ENCODE data around the gene DEF6. TPM values are rescaled to one million over a fixed set of nuclear protein-coding genes. Genes with fewer than 3 reads are reported as not detected.
A peak's percentile ranks its signal among the peaks of the same experiment; 100 is the strongest.

Gene DEF6
- total RNA-seq, 1 experiment from 2014 or later = 5.6 TPM

GRCh38 chr6:35298625-35299140, 1.1 kb downstream of the DEF6 start:
- no peak overlapping the region for H2BK5ac ChIP-seq (ENCODE audit: insufficient read length, low read length)
- no peak overlapping the region for H2BK120ac ChIP-seq (ENCODE audit: low read depth, low read length, poor library complexity, severe bottlenecking)
- peak overlapping the region; percentile 5 for H3K4me2 ChIP-seq (ENCODE audit: insufficient read depth, insufficient read length, low read length)
- no peak overlapping the region for H2BK12ac ChIP-seq (ENCODE audit: insufficient read length, low read depth, low read length)
- no peak for DNase-seq
- no peak overlapping the region for H3K4ac ChIP-seq (ENCODE audit: low read depth, low read length)
- no peak overlapping the region for H2BK20ac ChIP-seq (ENCODE audit: low read depth, low read length, poor library complexity, severe bottlenecking)
- no peak overlapping the region for H2AK5ac ChIP-seq (ENCODE audit: insufficient read length, low read length)
- peak overlapping the region in 1 of 2 experiments; percentile 42; a peak in 1 of 5 replicates for H3K4me3 Mint-ChIP-seq
- peaks cover 2% of the 10 kb centered on the region; the same call in 1 of the 2 replicates for H3K4me1 ChIP-seq (ENCODE audit: insufficient read depth, low read length)
- H3K23me2 ChIP-seq (ENCODE audit: insufficient read length, low read depth, low read length, poor library complexity, severe bottlenecking) = no peaks in the 10 kb centered on the region
- no peaks in the 10 kb centered on the region for H3K27me3 ChIP-seq (ENCODE audit: insufficient read depth, low read length)
- H3K9me3 Mint-ChIP-seq = no peaks in the 10 kb centered on the region
- no peaks in the 10 kb centered on the region for H4K20me1 ChIP-seq (ENCODE audit: control insufficient read depth, insufficient read depth, insufficient read length)
- no peak overlapping the region for H3K23ac ChIP-seq (ENCODE audit: insufficient read length, low read depth, low read length)
- peaks cover 20 to 21% of the 10 kb centered on the region in 2 experiments for H3K4me1 Mint-ChIP-seq
- no peak overlapping the region for H2BK15ac ChIP-seq (ENCODE audit: low read depth, low read length)
- no peak overlapping the region for H2AFZ ChIP-seq (ENCODE audit: low read length)
- no peaks in the 10 kb centered on the region for H3K9me3 ChIP-seq (ENCODE audit: control insufficient read depth, low read depth, low read length)
- H3K36me3 Mint-ChIP-seq (ENCODE audit: insufficient read depth in 1 of 3, low read depth in 3 of 3) = peaks cover 0 to 19% (median 19%) of the 10 kb centered on the region in 3 experiments; a peak in 5 of 7 replicates
- H3T11ph ChIP-seq (ENCODE audit: low read length) = no peak overlapping the region
- H3K27me3 Mint-ChIP-seq (ENCODE audit: low read depth) = no peaks in the 10 kb centered on the region; the same call in 1 of the 2 replicates
- H3K9ac ChIP-seq (ENCODE audit: extremely low read depth, insufficient read length, low read length) = no peak overlapping the region
- H3K18ac ChIP-seq (ENCODE audit: insufficient read length, low read depth, low read length) = no peak overlapping the region
- H3K79me1 ChIP-seq (ENCODE audit: insufficient read depth, low read depth, low read length, poor library complexity, severe bottlenecking) = no peaks in the 10 kb centered on the region
- TF ChIP-seq CTCF (conservative IDR thresholded peaks at IDR 0.05) = no peak
- no peak overlapping the region for H3K56ac ChIP-seq (ENCODE audit: insufficient read length, low read depth, low read length)
- H3K79me2 ChIP-seq (ENCODE audit: insufficient read depth, low read length) = no peaks in the 10 kb centered on the region
- WGBS (ENCODE audit: extremely low coverage, insufficient read length, low lambda C conversion rate) = no CpG with 5 or more reads among the region's 6 CpGs
- no peak overlapping the region for H4K91ac ChIP-seq (ENCODE audit: insufficient read length, low read depth, low read length)
- no peak overlapping the region for H4K8ac ChIP-seq (replicated peaks; ENCODE audit: insufficient read length, low read depth, low read length)
- no peak overlapping the region for H3K27ac ChIP-seq (ENCODE audit: insufficient read length, low read depth, low read length)
- no peak overlapping the region for H4K5ac ChIP-seq (ENCODE audit: insufficient read length, low read depth, low read length)
- no peak overlapping the region for H3K14ac ChIP-seq (ENCODE audit: insufficient read depth, low read length)
- H3K27ac Mint-ChIP-seq = 0 out of 7 replicates have a peak overlapping the region, but pooled peaks of 1 of the 3 experiments have one; percentile 32
